RWPE1 (cell line): Measurements from ENCODE around the gene IGF1R.

ENCODE experiments used
- CTCF ChIA-PET: fragments of 350-600 bp; sonication (Branson Sonifier 250); formaldehyde crosslinking; extraction: SDS; loops from one replicate; lab custom pipeline; 2021; lab: Yijun Ruan, JAX
- POLR2A ChIA-PET: fragments of 400-600 bp; formaldehyde crosslinking; extraction: SDS; loops from one replicate; lab custom pipeline; 2020; ENCODE audit warnings: antibody characterized with exemption; ENCODE audit not compliant: low non-redundant PET; lab: Yijun Ruan, JAX
- DNase-seq: peaks from one replicate; pipeline ENCODE4 v3.0.0; 2012; ENCODE audit warnings: low spot score
- H3K27ac ChIP-seq: fragments of 450-650 bp; 2 replicates; pipeline ENCODE4 v1.5.1; 2017
- CTCF ChIP-seq: fragments of 450-650 bp; conservative IDR thresholded peaks from 2 replicates; pipeline ENCODE4 v1.5.1; 2017; ENCODE audit warnings: low read depth, mild to moderate bottlenecking

Gene IGF1R

GRCh38 chr15:98896802-98897732 is 248.7 kb downstream of the IGF1R start:
- H3K27ac ChIP-seq: peak overlapping the region; percentile 92
- POLR2A ChIA-PET: interaction anchor here (0.5 kb wide), 1 partner anchor 335 kb away, joined by 3 read pairs; no protein-coding TSS in a partner anchor
- TF ChIP-seq CTCF: no peak
- CTCF ChIA-PET: interaction anchor here (0.5 to 0.6 kb wide), 2 partner anchors 163 to 1085 kb away, joined by 4 read pairs; no protein-coding TSS in a partner anchor
- DNase-seq: peak; percentile 99

GRCh38 chr15:98898122-98898521 is 249.8 kb downstream of the IGF1R start:
- CTCF ChIA-PET: no interaction called here
- no peak for TF ChIP-seq CTCF
- no peak for DNase-seq
- H3K27ac ChIP-seq: no peak overlapping the region
- POLR2A ChIA-PET: no interaction called here

- POLR2A ChIA-PET: no interaction called here
- H3K27ac ChIP-seq: peak overlapping the region; percentile 22
- DNase-seq: no peak
- TF ChIP-seq CTCF: no peak
- CTCF ChIA-PET: no interaction called here
Observed at GRCh38 chr15:98899272-98900021, 251.1 kb downstream of the IGF1R start.

- ChIA-PET CTCF (no interaction called here), POLR2A (no interaction called here)
- DNase-seq: no peak
- no peak for TF ChIP-seq CTCF
- no peak overlapping the region for H3K27ac ChIP-seq
Observed at GRCh38 chr15:98900356-98900755, 252.0 kb downstream of the IGF1R start.

- peak overlapping the region; percentile 42 for H3K27ac ChIP-seq
- no peak for DNase-seq
- CTCF ChIA-PET: no interaction called here
- no peak for TF ChIP-seq CTCF
- POLR2A ChIA-PET: interaction anchor here (0.6 kb wide), 1 partner anchor 11 kb away, joined by 5 read pairs; no protein-coding TSS in a partner anchor
Observed at GRCh38 chr15:98901434-98902072, 253.2 kb downstream of the IGF1R start.

GRCh38 chr15:98902931-98903330 is 254.6 kb downstream of the IGF1R start:
- POLR2A ChIA-PET: no interaction called here
- CTCF ChIA-PET: interaction anchor here (0.6 kb wide), 1 partner anchor 374 kb away, joined by 3 read pairs; no protein-coding TSS in a partner anchor
- no peak for DNase-seq
- TF ChIP-seq CTCF: no peak
- peak overlapping the region; percentile 90 for H3K27ac ChIP-seq
